Endodermal cell (in vitro differentiated cells): ENCODE measurements around the gene EFNA2. TPM values are rescaled to one million over a fixed set of nuclear protein-coding genes. Genes with fewer than 3 reads are reported as not detected.

Experiments used
- DNase-seq: peaks from one replicate; pipeline ENCODE4 v3.0.0-alpha.2; 2017
- H3K27ac ChIP-seq: 2 replicates; pipeline ENCODE4 v1.5.1; 2013; ENCODE audit warnings: mild to moderate bottlenecking, low read depth, low read length, moderate library complexity
- H3K27me3 ChIP-seq: 2 replicates; pipeline ENCODE4 v1.6.1; 2013; ENCODE audit warnings: mild to moderate bottlenecking, low read length, moderate library complexity; ENCODE audit not compliant: insufficient read depth, control insufficient read depth, poor library complexity, severe bottlenecking
- H3K36me3 ChIP-seq: 2 replicates; pipeline ENCODE4 v1.7.0; 2013; ENCODE audit warnings: mild to moderate bottlenecking, low read length, moderate library complexity; ENCODE audit not compliant: control insufficient read depth, insufficient read depth
- H3K4me1 ChIP-seq: one replicate; pipeline ENCODE4 v1.7.0; 2013; ENCODE audit warnings: low read length; ENCODE audit not compliant: control insufficient read depth, insufficient read depth
- H3K4me3 ChIP-seq: 2 replicates; pipeline ENCODE4 v1.5.1; 2013; ENCODE audit warnings: mild to moderate bottlenecking, low read length, moderate library complexity
- H3K9ac ChIP-seq: 2 replicates; pipeline ENCODE4 v1.6.1; 2013; ENCODE audit warnings: mild to moderate bottlenecking, low read length, moderate library complexity; ENCODE audit not compliant: poor library complexity, severe bottlenecking; ENCODE audit errors: extremely low read depth
- H3K9me3 ChIP-seq: 2 replicates; pipeline ENCODE4 v1.6.1; 2013; ENCODE audit warnings: mild to moderate bottlenecking, low read length, moderate library complexity; ENCODE audit not compliant: control insufficient read depth
- H3K27ac Mint-ChIP-seq: 2 replicates; pipeline ENCODE4 v1.8.0; 2020; ENCODE audit warnings: mixed read lengths
- H3K27me3 Mint-ChIP-seq: 2 replicates; pipeline ENCODE4 v1.8.0; 2021; ENCODE audit warnings: mild to moderate bottlenecking, mixed read lengths; ENCODE audit not compliant: insufficient read depth
- H3K36me3 Mint-ChIP-seq: 2 replicates; pipeline ENCODE4 v1.8.0; 2020; ENCODE audit warnings: low read depth, mixed read lengths
- H3K4me1 Mint-ChIP-seq: 2 replicates; pipeline ENCODE4 v1.8.0; 2020; ENCODE audit warnings: mixed read lengths
- H3K4me3 Mint-ChIP-seq: 2 replicates; pipeline ENCODE4 v1.8.0; 2020; ENCODE audit warnings: mild to moderate bottlenecking, moderate library complexity, mixed read lengths
- H3K9me3 Mint-ChIP-seq: 2 replicates; pipeline ENCODE4 v1.8.0; 2020; ENCODE audit warnings: mild to moderate bottlenecking, mixed read lengths
- WGBS, 2 experiments: methylation state at CpG; one replicate each; pipeline versions ENCODE4 v1.1.5 to v1.1.7; 2013; ENCODE audit warnings: missing lambda C conversion rate in 2 of 2, mixed read lengths in 1 of 2; ENCODE audit not compliant: insufficient coverage in 1 of 2, insufficient read length in 1 of 2; 5-methylcytosine and 5-hydroxymethylcytosine counted together
- total RNA-seq, 2 donors: library from RNA; stranded (reverse); fragmentation: NEBNext Ultra II Directional in 1 of 2; extraction: Animal tissue kit (Norgen Biotek cat#: 25700) in 1 of 2; gene quantifications; 2 replicates in 1 of 2; 3 replicates in 1 of 2; pipeline ENCODE4 v1.2.1, GENCODE V29; 2021
- TF ChIP-seq, protein P1 (sequence below): fragments of 200-600 bp; sonication (generic); conservative IDR thresholded peaks from 2 replicates; pipeline ENCODE4 v1.5.0; 2021; ENCODE audit warnings: antibody characterized with exemption, mild to moderate bottlenecking

EFNA2 gene
- total RNA-seq, 2 donors from 2014 or later, result 28.6 to 30.7 TPM

DNA sequence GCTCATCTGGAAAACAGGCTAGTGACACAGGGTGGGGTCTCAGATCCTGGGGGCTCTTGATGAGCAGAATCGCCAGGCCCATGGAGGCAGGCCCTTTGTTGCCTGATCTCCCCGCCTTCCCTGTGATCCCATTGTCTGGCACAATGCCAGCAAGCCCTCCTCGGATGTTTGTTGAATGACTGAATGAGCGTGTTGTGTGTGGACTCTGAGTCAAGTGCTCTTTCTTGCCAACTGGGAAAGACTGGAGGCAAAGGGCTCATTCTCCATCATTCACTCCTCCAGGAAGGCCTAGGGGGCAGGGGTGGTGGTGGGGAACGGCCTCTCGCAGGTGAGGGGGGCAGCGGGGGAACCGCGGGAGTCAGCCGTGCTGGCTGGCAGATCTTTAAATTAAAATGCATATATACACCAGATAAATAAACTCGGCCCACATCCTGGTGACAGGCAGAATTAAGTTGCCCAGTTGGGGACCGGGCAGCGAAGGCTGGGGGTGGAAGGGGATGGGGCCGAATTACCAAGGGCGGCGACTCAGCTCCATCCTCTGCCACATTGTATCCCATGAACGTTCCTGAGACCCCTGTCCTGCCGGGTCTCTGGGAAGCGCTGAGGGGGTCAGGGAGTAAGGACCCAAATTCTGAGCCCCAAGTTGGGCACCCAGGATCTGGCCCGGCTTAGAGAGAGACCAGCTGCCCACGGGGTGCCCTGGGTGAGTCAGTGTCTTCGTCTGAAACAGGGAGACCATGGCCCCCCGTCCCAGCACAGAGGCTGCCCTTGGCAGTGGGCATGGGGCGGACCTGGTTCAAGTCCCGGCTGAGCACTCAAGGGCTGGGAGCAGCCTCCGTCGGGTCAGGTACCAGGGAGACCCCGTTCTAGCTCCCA lies 24.5 kb downstream of the EFNA2 start:
- DNase-seq, result no peak
- H3K9me3 Mint-ChIP-seq, result no peaks in the 10 kb centered on the region
- 88 to 91% methylated on average over 18 to 27 of the region's 28 CpGs for WGBS, 2 experiments
- Histone ChIP-seq H3K9me3 (no peaks in the 10 kb centered on the region), H3K4me1 (no peaks in the 10 kb centered on the region), H3K27ac (no peak overlapping the region), H3K27me3 (no peaks in the 10 kb centered on the region), H3K9ac (no peak overlapping the region), H3K4me3 (no peak overlapping the region), H3K36me3 (no peaks in the 10 kb centered on the region)
- TF ChIP-seq, protein P1, sequence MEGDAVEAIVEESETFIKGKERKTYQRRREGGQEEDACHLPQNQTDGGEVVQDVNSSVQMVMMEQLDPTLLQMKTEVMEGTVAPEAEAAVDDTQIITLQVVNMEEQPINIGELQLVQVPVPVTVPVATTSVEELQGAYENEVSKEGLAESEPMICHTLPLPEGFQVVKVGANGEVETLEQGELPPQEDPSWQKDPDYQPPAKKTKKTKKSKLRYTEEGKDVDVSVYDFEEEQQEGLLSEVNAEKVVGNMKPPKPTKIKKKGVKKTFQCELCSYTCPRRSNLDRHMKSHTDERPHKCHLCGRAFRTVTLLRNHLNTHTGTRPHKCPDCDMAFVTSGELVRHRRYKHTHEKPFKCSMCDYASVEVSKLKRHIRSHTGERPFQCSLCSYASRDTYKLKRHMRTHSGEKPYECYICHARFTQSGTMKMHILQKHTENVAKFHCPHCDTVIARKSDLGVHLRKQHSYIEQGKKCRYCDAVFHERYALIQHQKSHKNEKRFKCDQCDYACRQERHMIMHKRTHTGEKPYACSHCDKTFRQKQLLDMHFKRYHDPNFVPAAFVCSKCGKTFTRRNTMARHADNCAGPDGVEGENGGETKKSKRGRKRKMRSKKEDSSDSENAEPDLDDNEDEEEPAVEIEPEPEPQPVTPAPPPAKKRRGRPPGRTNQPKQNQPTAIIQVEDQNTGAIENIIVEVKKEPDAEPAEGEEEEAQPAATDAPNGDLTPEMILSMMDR, result no peak
- no peak overlapping the region for H3K4me3 Mint-ChIP-seq
- H3K27ac Mint-ChIP-seq, result no peak overlapping the region
- H3K27me3 Mint-ChIP-seq, result peaks cover 2% of the 10 kb centered on the region
- H3K4me1 Mint-ChIP-seq, result no peaks in the 10 kb centered on the region
- no peaks in the 10 kb centered on the region for H3K36me3 Mint-ChIP-seq

DNA sequence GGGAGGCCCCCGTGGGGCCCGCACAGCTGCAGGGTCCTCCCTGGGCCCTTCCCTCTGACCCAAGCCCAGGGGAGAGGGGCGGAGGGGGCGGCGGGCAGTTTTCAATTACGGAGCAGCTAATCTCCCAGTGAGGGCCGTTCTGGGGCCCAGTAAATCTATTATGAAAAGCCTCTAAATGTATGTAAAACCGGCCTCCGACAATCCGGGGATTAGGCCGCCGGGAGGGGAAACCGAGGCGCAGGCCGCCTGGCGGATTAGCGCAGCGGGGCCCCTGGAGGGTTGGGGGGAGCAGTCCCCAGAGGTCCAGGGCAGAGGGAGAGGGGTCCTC lies 25.1 kb downstream of the EFNA2 start:
- H3K36me3 Mint-ChIP-seq, result no peaks in the 10 kb centered on the region
- TF ChIP-seq, protein P1, result no peak
- Histone ChIP-seq H3K4me3 (no peak overlapping the region), H3K4me1 (no peaks in the 10 kb centered on the region), H3K27ac (no peak overlapping the region), H3K36me3 (no peaks in the 10 kb centered on the region), H3K9ac (no peak overlapping the region), H3K9me3 (no peaks in the 10 kb centered on the region), H3K27me3 (no peaks in the 10 kb centered on the region)
- peaks cover 2% of the 10 kb centered on the region for H3K27me3 Mint-ChIP-seq
- no peak overlapping the region for H3K27ac Mint-ChIP-seq
- H3K9me3 Mint-ChIP-seq, result no peaks in the 10 kb centered on the region
- DNase-seq, result no peak
- no peak overlapping the region for H3K4me3 Mint-ChIP-seq
- no peaks in the 10 kb centered on the region for H3K4me1 Mint-ChIP-seq
- WGBS, 2 experiments, result 90 to 91% methylated on average over 14 to 18 of the region's 18 CpGs

DNA sequence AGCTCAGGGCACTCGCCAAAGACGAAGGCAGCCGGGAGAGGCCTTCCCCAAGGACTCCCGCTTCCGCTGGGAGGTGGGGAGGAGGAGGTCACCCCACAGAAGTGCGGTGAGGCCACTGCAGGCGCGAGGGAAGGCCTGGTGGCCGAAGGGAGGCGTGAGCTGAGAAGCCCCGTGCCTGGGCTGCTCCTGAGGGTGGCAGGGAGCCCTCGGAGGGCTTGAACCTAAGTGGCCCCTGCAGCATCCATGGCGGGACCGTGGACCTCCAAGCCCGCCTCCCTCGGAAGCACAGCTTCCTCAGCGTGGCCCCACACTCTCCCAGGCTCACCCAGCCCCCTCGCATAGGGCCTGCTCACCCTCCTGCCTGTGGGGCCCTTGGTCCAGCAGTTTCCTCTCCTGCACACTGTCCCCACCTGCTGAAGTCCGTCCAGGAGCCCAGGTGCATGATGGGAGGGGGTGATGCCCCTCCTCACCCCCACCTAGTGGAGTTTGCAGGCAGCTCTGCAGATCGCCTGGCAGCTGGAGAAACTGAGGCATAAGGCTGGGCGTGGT lies 25.9 kb downstream of the EFNA2 start:
- H3K27ac Mint-ChIP-seq, result no peak overlapping the region
- no peaks in the 10 kb centered on the region for H3K4me1 ChIP-seq
- no peak overlapping the region for H3K4me3 Mint-ChIP-seq
- no peaks in the 10 kb centered on the region for H3K9me3 Mint-ChIP-seq
- TF ChIP-seq, protein P1, result no peak
- H3K36me3 ChIP-seq, result no peaks in the 10 kb centered on the region
- no peaks in the 10 kb centered on the region for H3K4me1 Mint-ChIP-seq
- no peak for DNase-seq
- peaks cover 8% of the 10 kb centered on the region for H3K27me3 ChIP-seq
- WGBS, 2 experiments, result 82 to 90% methylated on average over 12 to 21 of the region's 21 CpGs
- H3K9me3 ChIP-seq, result no peaks in the 10 kb centered on the region
- H3K36me3 Mint-ChIP-seq, result no peaks in the 10 kb centered on the region
- no peak overlapping the region for H3K27ac ChIP-seq
- H3K4me3 ChIP-seq, result no peak overlapping the region
- H3K9ac ChIP-seq, result no peak overlapping the region
- H3K27me3 Mint-ChIP-seq, result peaks cover 8% of the 10 kb centered on the region
